A673 (cell line): ENCODE measurements around the gene JCHAIN. TPM values are rescaled to one million over a fixed set of nuclear protein-coding genes. Genes with fewer than 3 reads are reported as not detected.
"Not testable (repeated sequence)": the region's sequence is repeated elsewhere in the genome, so short reads cannot be mapped to it uniquely, and the experiment has no call there.

ENCODE experiments used
- BruUV-seq: library from RNA; stranded (reverse); fragments of 400-500 nt; replicated peaks from 2 replicates; lab custom pipeline; 2021; lab: Mats Ljungman, UMichigan
- CTCF ChIA-PET: fragments of 300-600 bp; sonication (Branson Sonifier 250); formaldehyde crosslinking; loops from one replicate; lab custom pipeline; 2022; ENCODE audit warnings: antibody characterized with exemption; lab: Charles Lee
- POLR2A ChIA-PET: fragments of 300-600 bp; sonication (Branson Sonifier 250); formaldehyde crosslinking; loops from one replicate; lab custom pipeline; 2022; ENCODE audit warnings: antibody characterized with exemption; ENCODE audit not compliant: low non-redundant PET; lab: Charles Lee
- DNase-seq: peaks from one replicate; pipeline ENCODE4 v3.0.0-alpha.2; 2015; ENCODE audit warnings: low spot score
- H3K27ac ChIP-seq: fragments of 200-600 bp; sonication (generic); 2 replicates; pipeline ENCODE4 v1.5.1; 2016; ENCODE audit warnings: mixed run types, low read depth, mild to moderate bottlenecking, mixed read lengths, antibody characterized with exemption, low read length; ENCODE audit not compliant: poor library complexity, severe bottlenecking
- H3K27me3 ChIP-seq: fragments of 200-600 bp; sonication (generic); replicated peaks from 2 replicates; pipeline ENCODE4 v1.6.1; 2017; ENCODE audit warnings: mixed run types, low read depth, mild to moderate bottlenecking, mixed read lengths, antibody characterized with exemption, low read length; ENCODE audit not compliant: insufficient read depth, poor library complexity
- H3K36me3 ChIP-seq: fragments of 200-600 bp; sonication (generic); 2 replicates; pipeline ENCODE4 v1.6.1; 2016; ENCODE audit warnings: mixed run types, mild to moderate bottlenecking, mixed read lengths, antibody characterized with exemption, low read length; ENCODE audit not compliant: insufficient read depth, poor library complexity, severe bottlenecking
- H3K4me1 ChIP-seq: fragments of 200-600 bp; sonication (generic); 2 replicates; pipeline ENCODE4 v1.6.1; 2017; ENCODE audit warnings: mixed run types, mild to moderate bottlenecking, mixed read lengths, antibody characterized with exemption, low read length; ENCODE audit not compliant: insufficient read depth, poor library complexity, severe bottlenecking
- H3K4me3 ChIP-seq: fragments of 200-600 bp; sonication (generic); 2 replicates; pipeline ENCODE4 v1.5.1; 2016; ENCODE audit warnings: low read depth, mixed run types, mild to moderate bottlenecking, mixed read lengths, low read length; ENCODE audit not compliant: poor library complexity, severe bottlenecking
- H3K9me3 ChIP-seq: fragments of 200-600 bp; sonication (generic); 2 replicates; pipeline ENCODE4 v1.6.1; 2016; ENCODE audit warnings: mixed run types, low read depth, mild to moderate bottlenecking, mixed read lengths, antibody characterized with exemption, low read length; ENCODE audit not compliant: poor library complexity, severe bottlenecking
- EZH2 ChIP-seq: fragments of 200-600 bp; sonication (generic); IDR thresholded peaks from 2 replicates; pipeline ENCODE4 v1.6.1; 2017; ENCODE audit warnings: borderline replicate concordance, low read depth, mild to moderate bottlenecking, mixed read lengths, antibody characterized with exemption, low read length; ENCODE audit not compliant: poor library complexity, severe bottlenecking
- intact Hi-C: fragments of 100-400 bp; cut with micrococcal nuclease; formaldehyde crosslinking; loops from one replicate; pipeline ENCODE4 v1.10.0; 2022; ENCODE audit not compliant: unreplicated experiment
- total RNA-seq: library from RNA; stranded (reverse); gene quantifications from 2 replicates; pipeline ENCODE4 v1.2.3, GENCODE V29; 2021
- TF ChIP-seq, protein P1 (sequence below): fragments of 300-800, 200-600 bp; sonication (generic); conservative IDR thresholded peaks from 2 replicates; pipeline ENCODE4 v1.5.1; 2017; ENCODE audit warnings: low read depth, mild to moderate bottlenecking, antibody characterized with exemption, low read length, moderate library complexity, mixed read lengths

JCHAIN gene
- total RNA-seq, 1 experiment from 2014 or later: not detected

DNA sequence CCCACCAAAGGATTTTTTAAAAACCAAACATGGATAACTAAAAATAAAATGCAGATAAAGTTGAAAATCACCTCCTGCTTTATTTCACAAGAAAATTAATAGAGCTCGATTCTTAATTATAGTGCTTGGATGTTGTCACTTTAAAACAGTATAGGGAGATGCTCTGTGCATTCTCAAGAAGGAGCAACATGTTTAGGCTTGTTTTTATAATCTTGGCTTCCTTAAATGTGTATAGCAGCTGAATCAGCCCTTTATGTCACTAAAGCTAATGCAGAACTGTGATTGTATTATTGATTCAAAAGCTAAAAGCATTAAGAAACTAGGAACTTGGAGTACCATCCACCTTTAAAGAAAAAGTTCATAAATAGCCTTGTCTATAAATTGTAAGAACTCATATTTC, 35.0 kb upstream of the JCHAIN start:
- Histone ChIP-seq H3K4me3 (no peak overlapping the region), H3K27me3 (no peaks in the 10 kb centered on the region), H3K36me3 (no peaks in the 10 kb centered on the region), H3K27ac (no peak overlapping the region), H3K9me3 (no peaks in the 10 kb centered on the region), H3K4me1 (no peaks in the 10 kb centered on the region)
- CTCF ChIA-PET: no interaction called here
- DNase-seq: no peak
- BruUV-seq: no TSS peak
- TF ChIP-seq, protein P1, sequence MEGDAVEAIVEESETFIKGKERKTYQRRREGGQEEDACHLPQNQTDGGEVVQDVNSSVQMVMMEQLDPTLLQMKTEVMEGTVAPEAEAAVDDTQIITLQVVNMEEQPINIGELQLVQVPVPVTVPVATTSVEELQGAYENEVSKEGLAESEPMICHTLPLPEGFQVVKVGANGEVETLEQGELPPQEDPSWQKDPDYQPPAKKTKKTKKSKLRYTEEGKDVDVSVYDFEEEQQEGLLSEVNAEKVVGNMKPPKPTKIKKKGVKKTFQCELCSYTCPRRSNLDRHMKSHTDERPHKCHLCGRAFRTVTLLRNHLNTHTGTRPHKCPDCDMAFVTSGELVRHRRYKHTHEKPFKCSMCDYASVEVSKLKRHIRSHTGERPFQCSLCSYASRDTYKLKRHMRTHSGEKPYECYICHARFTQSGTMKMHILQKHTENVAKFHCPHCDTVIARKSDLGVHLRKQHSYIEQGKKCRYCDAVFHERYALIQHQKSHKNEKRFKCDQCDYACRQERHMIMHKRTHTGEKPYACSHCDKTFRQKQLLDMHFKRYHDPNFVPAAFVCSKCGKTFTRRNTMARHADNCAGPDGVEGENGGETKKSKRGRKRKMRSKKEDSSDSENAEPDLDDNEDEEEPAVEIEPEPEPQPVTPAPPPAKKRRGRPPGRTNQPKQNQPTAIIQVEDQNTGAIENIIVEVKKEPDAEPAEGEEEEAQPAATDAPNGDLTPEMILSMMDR: no peak
- TF ChIP-seq EZH2: no peak
- POLR2A ChIA-PET: no interaction called here
- intact Hi-C loops: loop anchor here (10.0 kb wide), 1 partner anchor 134 kb away; the partner anchor contains the start of gene GRSF1

DNA sequence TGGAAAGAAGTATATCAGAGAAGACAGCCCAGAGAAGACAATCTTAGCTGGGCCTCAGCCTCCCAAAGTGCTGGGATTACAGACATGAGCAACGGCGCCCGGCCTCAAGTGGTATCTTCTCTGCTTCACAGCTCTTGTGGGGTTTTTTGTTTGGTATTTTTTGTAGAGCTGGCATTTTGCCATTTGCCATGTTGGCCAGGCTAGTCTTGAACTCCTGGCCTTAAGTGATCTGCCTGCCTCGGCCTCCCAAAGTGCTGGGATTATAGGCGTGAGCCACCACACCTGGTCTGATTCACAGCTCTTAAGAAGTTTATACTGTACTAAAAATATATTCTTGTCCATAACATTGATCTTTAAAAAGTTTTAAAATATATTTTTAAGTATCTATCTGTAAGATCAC, 34.4 kb upstream of the JCHAIN start:
- intact Hi-C loops: loop anchor here (10.0 kb wide), 1 partner anchor 134 kb away; the partner anchor contains the start of gene GRSF1
- H3K4me3 ChIP-seq: no peak overlapping the region
- H3K27ac ChIP-seq: no peak overlapping the region
- H3K36me3 ChIP-seq: no peaks in the 10 kb centered on the region
- no peak for DNase-seq
- POLR2A ChIA-PET: no interaction called here
- no peak for TF ChIP-seq EZH2
- TF ChIP-seq, protein P1: no peak
- H3K27me3 ChIP-seq: no peaks in the 10 kb centered on the region
- H3K9me3 ChIP-seq: no peaks in the 10 kb centered on the region
- no TSS peak for BruUV-seq
- CTCF ChIA-PET: no interaction called here
- H3K4me1 ChIP-seq: no peaks in the 10 kb centered on the region

DNA sequence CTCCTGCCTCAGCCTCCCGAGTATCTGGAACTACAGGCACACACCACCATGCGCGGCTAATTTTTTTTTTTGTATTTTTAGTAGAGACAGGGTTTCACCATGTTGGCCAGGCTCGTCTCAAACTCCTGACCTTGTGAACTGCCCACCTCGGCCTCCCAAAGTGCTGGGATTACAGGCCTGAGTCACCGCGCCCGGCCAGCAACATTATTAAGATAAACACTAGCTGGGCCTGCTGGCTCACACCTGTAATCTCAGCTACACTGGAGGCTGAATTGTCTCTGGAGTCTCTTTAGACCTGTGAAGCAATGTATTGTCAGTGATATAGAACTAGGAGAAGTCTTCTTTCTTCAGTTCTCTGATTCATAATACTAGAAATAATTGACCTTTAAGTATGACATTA, 32.1 kb upstream of the JCHAIN start:
- H3K4me1 ChIP-seq, BruUV-seq, H3K27ac ChIP-seq, POLR2A ChIA-PET, H3K36me3 ChIP-seq, H3K9me3 ChIP-seq, H3K4me3 ChIP-seq, DNase-seq, H3K27me3 ChIP-seq, CTCF ChIA-PET, intact Hi-C loops: not testable (repeated sequence)

DNA sequence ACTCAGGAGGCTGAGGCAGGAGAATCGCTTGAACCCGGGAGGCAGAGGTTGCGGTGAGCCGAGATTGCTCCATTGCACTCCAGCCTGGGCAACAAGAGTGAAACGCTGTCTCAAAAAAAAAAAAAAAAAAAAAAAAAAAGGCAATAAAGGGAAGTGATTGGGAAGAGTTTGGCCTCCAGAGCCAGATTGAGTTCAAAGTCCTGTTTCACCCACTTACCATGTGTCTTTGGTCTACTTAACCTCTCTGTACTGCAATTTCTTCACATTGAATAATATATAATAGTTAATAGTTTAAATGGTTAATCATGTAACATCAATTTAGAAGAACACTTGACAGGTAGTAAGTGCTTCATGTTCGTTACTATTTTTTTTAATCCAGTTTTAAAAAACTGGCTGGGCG, 28.3 kb upstream of the JCHAIN start:
- BruUV-seq, POLR2A ChIA-PET, DNase-seq, H3K4me1 ChIP-seq, intact Hi-C loops, CTCF ChIA-PET, H3K36me3 ChIP-seq, H3K27ac ChIP-seq, H3K9me3 ChIP-seq, H3K4me3 ChIP-seq, H3K27me3 ChIP-seq: not testable (repeated sequence)
